HepG2 (cell line): ENCODE data around the gene MAPK7. TPM values are rescaled to one million over a fixed set of nuclear protein-coding genes. Genes with fewer than 3 reads are reported as not detected.
A peak's percentile ranks its signal among the peaks of the same experiment; 100 is the strongest.

Experiments used
- MED8 ChIP-seq: sonication (generic); formaldehyde crosslinking; IDR thresholded peaks from 2 replicates; pipeline ENCODE4 v1.8.1; 2023; ENCODE audit warnings: mild to moderate bottlenecking, missing genetic modification reagents; ENCODE audit not compliant: insufficient replicate concordance
- MEIS2 ChIP-seq: sonication (generic); formaldehyde crosslinking; IDR thresholded peaks from 2 replicates; pipeline ENCODE4 v1.9.0; 2021; ENCODE audit warnings: mild to moderate bottlenecking, missing genetic modification reagents
- MLLT10 ChIP-seq: sonication (generic); formaldehyde crosslinking; IDR thresholded peaks from 2 replicates; pipeline ENCODE4 v1.4.0; 2020; ENCODE audit warnings: missing genetic modification reagents
- NBN ChIP-seq: fragments of 450-650 bp; conservative IDR thresholded peaks from 2 replicates; pipeline ENCODE4 v1.6.1; 2017
- NFYC ChIP-seq: IDR thresholded peaks from 2 replicates; pipeline ENCODE4 v1.6.1; 2016; ENCODE audit warnings: missing genetic modification reagents, missing compliant biosample characterization
- POLR2A ChIP-seq, 2 experiments: IDR thresholded peaks; 2 replicates each; pipeline ENCODE4 v1.6.1; 2011; ENCODE audit warnings: low read depth in 2 of 2, low read length in 2 of 2, mild to moderate bottlenecking in 1 of 2, moderate library complexity in 1 of 2; ENCODE audit not compliant: insufficient read depth in 1 of 2
- TARDBP ChIP-seq: sonication (generic); formaldehyde crosslinking; IDR thresholded peaks from 2 replicates; pipeline ENCODE4 v1.8.0; 2022; ENCODE audit warnings: mild to moderate bottlenecking, missing genetic modification reagents
- XRCC5 ChIP-seq: fragments of 200-400 bp; formaldehyde crosslinking; optimal IDR thresholded peaks from 2 replicates; pipeline ENCODE3; 2017; ENCODE audit warnings: mild to moderate bottlenecking, low read length
- ZNF292 ChIP-seq: sonication (generic); formaldehyde crosslinking; IDR thresholded peaks from 2 replicates; pipeline ENCODE4 v1.8.1; 2022; ENCODE audit warnings: mild to moderate bottlenecking, low read depth, missing genetic modification reagents, borderline replicate concordance
- ZNF441 ChIP-seq: sonication (generic); formaldehyde crosslinking; IDR thresholded peaks from 2 replicates; pipeline ENCODE4 v1.7.0; 2021; ENCODE audit warnings: missing genetic modification reagents, borderline replicate concordance
- ZNF558 ChIP-seq: sonication (generic); formaldehyde crosslinking; IDR thresholded peaks from 2 replicates; pipeline ENCODE4 v1.9.0; 2022; ENCODE audit warnings: mild to moderate bottlenecking, missing genetic modification reagents, borderline replicate concordance
- ZNF644 ChIP-seq: IDR thresholded peaks from 2 replicates; pipeline ENCODE4 v1.6.1; 2016; ENCODE audit warnings: low read depth
- ZNF709 ChIP-seq: sonication (generic); formaldehyde crosslinking; IDR thresholded peaks from 2 replicates; pipeline ENCODE4 v1.5.0; 2020; ENCODE audit warnings: mild to moderate bottlenecking, missing genetic modification reagents
- ZNF720 ChIP-seq: sonication (generic); formaldehyde crosslinking; IDR thresholded peaks from 2 replicates; pipeline ENCODE4 v1.4.0; 2020; ENCODE audit warnings: missing genetic modification reagents
- polyA plus RNA-seq, 8 experiments: library from polyadenylated mRNA; depleted of rRNA in 3 of 8; stranded (reverse) in 7 of 8; unstranded in 1 of 8; fragments of >200 nt; fragmentation: Illumina TruSeq in 4 of 8; extraction: Trizol in 4 of 8; gene quantifications; 2 replicates each; pipeline versions ENCODE4 v1.2.1 to v1.2.3, GENCODE V29; 2011 to 2016; ENCODE audit warnings: low read depth in 4 of 8, missing spikeins in 1 of 8, mixed read lengths in 1 of 8; ENCODE audit not compliant: insufficient read depth in 1 of 8
- total RNA-seq, 5 experiments: library from RNA; depleted of rRNA; stranded (reverse); fragments of >200 nt; fragmentation: Illumina TruSeq; extraction: Trizol; gene quantifications; 2 replicates each; pipeline ENCODE4 v1.2.3, GENCODE V29; 2016; ENCODE audit warnings: low read depth in 1 of 5
- TF ChIP-seq, protein P1 (sequence below): IDR thresholded peaks from 2 replicates; pipeline ENCODE4 v1.6.1; 2012; ENCODE audit warnings: inconsistent platforms
- TF ChIP-seq, protein P2 (sequence below): sonication (generic); formaldehyde crosslinking; IDR thresholded peaks from 2 replicates; pipeline ENCODE4 v1.9.0; 2021; ENCODE audit warnings: missing genetic modification reagents, borderline replicate concordance
- TF ChIP-seq, protein P3 (sequence below): sonication (generic); formaldehyde crosslinking; IDR thresholded peaks from 2 replicates; pipeline ENCODE4 v1.4.0; 2020; ENCODE audit warnings: missing genetic modification reagents
- TF ChIP-seq, protein P4 (sequence below): sonication (generic); formaldehyde crosslinking; IDR thresholded peaks from 2 replicates; pipeline ENCODE4 v1.5.0; 2020; ENCODE audit warnings: mild to moderate bottlenecking, missing genetic modification reagents

The MAPK7 gene
- total and polyA plus RNA-seq, 2 of the 13 experiments (the other 11 are each of a cell fraction or from before 2014, with no cell fraction given): 2.9 to 5.9 TPM

DNA sequence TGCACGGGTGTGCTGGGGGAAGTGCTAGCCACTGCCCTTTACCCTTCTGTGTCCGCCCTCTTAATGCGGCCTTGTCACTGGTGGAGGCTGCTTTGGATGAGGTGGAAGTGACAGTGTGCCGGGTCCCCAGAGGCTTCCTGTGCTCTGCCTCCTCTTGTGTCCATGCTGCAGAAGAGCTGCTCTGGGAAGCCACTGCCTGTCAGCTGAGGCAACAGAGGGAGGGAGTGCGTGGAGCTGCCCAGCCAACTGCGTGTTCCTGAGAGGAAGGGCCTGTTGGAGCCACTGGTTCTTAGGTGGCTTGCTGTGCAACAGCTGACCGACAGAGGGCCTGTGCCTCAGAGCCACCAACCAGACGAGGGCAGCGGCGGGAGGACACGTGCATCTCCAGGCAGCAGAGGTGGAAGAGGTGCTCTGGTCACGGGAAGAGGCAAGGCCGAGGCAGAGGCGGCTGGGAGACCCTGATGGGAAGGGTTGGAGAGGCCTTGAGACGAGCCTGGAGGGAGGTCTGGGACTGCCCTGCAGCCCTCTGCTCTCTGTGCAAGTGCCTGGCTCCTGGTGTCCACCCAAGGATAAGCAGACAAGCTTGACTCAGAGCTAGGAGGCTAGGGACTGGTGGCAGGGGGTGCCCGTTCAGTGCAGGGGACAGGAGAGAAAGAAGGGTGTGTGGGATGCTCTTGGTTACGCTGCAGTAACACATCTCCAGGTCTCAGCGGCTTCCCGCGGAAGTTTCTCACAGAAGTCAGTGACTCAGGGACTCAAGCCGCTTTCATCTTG is 41.2 kb upstream of the MAPK7 start (continued):
- TF ChIP-seq ZNF709 (no peak), NFYC (peak; percentile 23; the same call in 1 of the 2 replicates), ZNF441 (CRISPR knock-in tag) (peak; percentile 82; the same call in 1 of the 2 replicates), POLR2A (IDR thresholded peaks at IDR 0.05; ENCODE audit: insufficient read depth in 1 of 2, low read depth in 2 of 2, low read length in 2 of 2) (peak; percentile 46 to 62; a peak in 3 of 4 replicates), TARDBP (CRISPR knock-in tag) (peak; percentile 89), MLLT10 (CRISPR knock-in tag) (no peak), ZNF720 (peak; percentile 69; the same call in 1 of the 2 replicates), MED8 (no peak), MEIS2 (no peak; the same call in 1 of the 2 replicates), ZNF644 (peak; percentile 50; the same call in 1 of the 2 replicates), ZNF558 (peak; percentile 63; the same call in 1 of the 2 replicates), ZNF292 (CRISPR knock-in tag) (peak; percentile 75; the same call in 1 of the 2 replicates), XRCC5 (peak; percentile 88), NBN (no peak)
- TF ChIP-seq, protein P1, sequence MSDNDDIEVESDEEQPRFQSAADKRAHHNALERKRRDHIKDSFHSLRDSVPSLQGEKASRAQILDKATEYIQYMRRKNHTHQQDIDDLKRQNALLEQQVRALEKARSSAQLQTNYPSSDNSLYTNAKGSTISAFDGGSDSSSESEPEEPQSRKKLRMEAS: peak; percentile 99
- TF ChIP-seq, protein P2, sequence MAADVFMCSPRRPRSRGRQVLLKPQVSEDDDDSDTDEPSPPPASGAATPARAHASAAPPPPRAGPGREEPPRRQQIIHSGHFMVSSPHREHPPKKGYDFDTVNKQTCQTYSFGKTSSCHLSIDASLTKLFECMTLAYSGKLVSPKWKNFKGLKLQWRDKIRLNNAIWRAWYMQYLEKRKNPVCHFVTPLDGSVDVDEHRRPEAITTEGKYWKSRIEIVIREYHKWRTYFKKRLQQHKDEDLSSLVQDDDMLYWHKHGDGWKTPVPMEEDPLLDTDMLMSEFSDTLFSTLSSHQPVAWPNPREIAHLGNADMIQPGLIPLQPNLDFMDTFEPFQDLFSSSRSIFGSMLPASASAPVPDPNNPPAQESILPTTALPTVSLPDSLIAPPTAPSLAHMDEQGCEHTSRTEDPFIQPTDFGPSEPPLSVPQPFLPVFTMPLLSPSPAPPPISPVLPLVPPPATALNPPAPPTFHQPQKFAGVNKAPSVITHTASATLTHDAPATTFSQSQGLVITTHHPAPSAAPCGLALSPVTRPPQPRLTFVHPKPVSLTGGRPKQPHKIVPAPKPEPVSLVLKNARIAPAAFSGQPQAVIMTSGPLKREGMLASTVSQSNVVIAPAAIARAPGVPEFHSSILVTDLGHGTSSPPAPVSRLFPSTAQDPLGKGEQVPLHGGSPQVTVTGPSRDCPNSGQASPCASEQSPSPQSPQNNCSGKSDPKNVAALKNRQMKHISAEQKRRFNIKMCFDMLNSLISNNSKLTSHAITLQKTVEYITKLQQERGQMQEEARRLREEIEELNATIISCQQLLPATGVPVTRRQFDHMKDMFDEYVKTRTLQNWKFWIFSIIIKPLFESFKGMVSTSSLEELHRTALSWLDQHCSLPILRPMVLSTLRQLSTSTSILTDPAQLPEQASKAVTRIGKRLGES: no peak
- TF ChIP-seq, protein P3, sequence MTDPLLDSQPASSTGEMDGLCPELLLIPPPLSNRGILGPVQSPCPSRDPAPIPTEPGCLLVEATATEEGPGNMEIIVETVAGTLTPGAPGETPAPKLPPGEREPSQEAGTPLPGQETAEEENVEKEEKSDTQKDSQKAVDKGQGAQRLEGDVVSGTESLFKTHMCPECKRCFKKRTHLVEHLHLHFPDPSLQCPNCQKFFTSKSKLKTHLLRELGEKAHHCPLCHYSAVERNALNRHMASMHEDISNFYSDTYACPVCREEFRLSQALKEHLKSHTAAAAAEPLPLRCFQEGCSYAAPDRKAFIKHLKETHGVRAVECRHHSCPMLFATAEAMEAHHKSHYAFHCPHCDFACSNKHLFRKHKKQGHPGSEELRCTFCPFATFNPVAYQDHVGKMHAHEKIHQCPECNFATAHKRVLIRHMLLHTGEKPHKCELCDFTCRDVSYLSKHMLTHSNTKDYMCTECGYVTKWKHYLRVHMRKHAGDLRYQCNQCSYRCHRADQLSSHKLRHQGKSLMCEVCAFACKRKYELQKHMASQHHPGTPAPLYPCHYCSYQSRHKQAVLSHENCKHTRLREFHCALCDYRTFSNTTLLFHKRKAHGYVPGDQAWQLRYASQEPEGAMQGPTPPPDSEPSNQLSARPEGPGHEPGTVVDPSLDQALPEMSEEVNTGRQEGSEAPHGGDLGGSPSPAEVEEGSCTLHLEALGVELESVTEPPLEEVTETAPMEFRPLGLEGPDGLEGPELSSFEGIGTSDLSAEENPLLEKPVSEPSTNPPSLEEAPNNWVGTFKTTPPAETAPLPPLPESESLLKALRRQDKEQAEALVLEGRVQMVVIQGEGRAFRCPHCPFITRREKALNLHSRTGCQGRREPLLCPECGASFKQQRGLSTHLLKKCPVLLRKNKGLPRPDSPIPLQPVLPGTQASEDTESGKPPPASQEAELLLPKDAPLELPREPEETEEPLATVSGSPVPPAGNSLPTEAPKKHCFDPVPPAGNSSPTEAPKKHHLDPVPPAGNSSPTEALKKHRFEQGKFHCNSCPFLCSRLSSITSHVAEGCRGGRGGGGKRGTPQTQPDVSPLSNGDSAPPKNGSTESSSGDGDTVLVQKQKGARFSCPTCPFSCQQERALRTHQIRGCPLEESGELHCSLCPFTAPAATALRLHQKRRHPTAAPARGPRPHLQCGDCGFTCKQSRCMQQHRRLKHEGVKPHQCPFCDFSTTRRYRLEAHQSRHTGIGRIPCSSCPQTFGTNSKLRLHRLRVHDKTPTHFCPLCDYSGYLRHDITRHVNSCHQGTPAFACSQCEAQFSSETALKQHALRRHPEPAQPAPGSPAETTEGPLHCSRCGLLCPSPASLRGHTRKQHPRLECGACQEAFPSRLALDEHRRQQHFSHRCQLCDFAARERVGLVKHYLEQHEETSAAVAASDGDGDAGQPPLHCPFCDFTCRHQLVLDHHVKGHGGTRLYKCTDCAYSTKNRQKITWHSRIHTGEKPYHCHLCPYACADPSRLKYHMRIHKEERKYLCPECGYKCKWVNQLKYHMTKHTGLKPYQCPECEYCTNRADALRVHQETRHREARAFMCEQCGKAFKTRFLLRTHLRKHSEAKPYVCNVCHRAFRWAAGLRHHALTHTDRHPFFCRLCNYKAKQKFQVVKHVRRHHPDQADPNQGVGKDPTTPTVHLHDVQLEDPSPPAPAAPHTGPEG: no peak
- TF ChIP-seq, protein P4, sequence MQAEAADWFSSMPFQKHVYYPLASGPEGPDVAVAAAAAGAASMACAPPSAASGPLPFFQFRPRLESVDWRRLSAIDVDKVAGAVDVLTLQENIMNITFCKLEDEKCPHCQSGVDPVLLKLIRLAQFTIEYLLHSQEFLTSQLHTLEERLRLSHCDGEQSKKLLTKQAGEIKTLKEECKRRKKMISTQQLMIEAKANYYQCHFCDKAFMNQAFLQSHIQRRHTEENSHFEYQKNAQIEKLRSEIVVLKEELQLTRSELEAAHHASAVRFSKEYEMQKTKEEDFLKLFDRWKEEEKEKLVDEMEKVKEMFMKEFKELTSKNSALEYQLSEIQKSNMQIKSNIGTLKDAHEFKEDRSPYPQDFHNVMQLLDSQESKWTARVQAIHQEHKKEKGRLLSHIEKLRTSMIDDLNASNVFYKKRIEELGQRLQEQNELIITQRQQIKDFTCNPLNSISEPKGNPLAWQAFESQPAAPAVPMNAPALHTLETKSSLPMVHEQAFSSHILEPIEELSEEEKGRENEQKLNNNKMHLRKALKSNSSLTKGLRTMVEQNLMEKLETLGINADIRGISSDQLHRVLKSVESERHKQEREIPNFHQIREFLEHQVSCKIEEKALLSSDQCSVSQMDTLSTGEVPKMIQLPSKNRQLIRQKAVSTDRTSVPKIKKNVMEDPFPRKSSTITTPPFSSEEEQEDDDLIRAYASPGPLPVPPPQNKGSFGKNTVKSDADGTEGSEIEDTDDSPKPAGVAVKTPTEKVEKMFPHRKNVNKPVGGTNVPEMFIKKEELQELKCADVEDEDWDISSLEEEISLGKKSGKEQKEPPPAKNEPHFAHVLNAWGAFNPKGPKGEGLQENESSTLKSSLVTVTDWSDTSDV (CRISPR knock-in tag): no peak
